22Rv1 (cell line): ENCODE data around the gene MAMDC2.

Source experiments
- CTCF ChIP-seq: fragments of 450-650 bp; IDR thresholded peaks from 2 replicates; pipeline ENCODE4 v1.5.1; 2017; ENCODE audit warnings: mild to moderate bottlenecking
- ZFX ChIP-seq: fragments of 450-650 bp; IDR thresholded peaks from 2 replicates; pipeline ENCODE4 v1.6.1; 2017; ENCODE audit warnings: antibody characterized with exemption, borderline replicate concordance

GRCh38 chr9:70255486-70255885, 211.8 kb downstream of the MAMDC2 start:
- TF ChIP-seq CTCF, result no peak
- no peak for TF ChIP-seq ZFX
